GM12878 (cell line): ENCODE data around the gene HOXB6. TPM values are rescaled to one million over a fixed set of nuclear protein-coding genes. Genes with fewer than 3 reads are reported as not detected.
A peak's percentile ranks its signal among the peaks of the same experiment; 100 is the strongest.

ENCODE experiments used
- CHD2 ChIP-seq: IDR thresholded peaks from 2 replicates; pipeline ENCODE4 v1.6.1; 2011; ENCODE audit warnings: low read depth, low read length, improper control_type of control experiment, borderline replicate concordance
- CREB1 ChIP-seq: IDR thresholded peaks from 2 replicates; pipeline ENCODE4 v1.6.1; 2012; ENCODE audit warnings: low read depth, mild to moderate bottlenecking, inconsistent platforms
- ESRRA ChIP-seq: IDR thresholded peaks from 2 replicates; pipeline ENCODE4 v1.6.1; 2012; ENCODE audit warnings: mild to moderate bottlenecking, low read length, improper control_type of control experiment
- FOS ChIP-seq: IDR thresholded peaks from 3 replicates; pipeline ENCODE4 v1.6.1; 2011; ENCODE audit warnings: borderline replicate concordance; ENCODE audit not compliant: insufficient read length; ENCODE audit errors: extremely low read depth
- GATAD2B ChIP-seq: fragments of 450-650 bp; conservative IDR thresholded peaks from 2 replicates; pipeline ENCODE4 v1.6.1; 2017; ENCODE audit warnings: low read depth, mild to moderate bottlenecking, moderate library complexity
- IRF4 ChIP-seq: IDR thresholded peaks from 2 replicates; pipeline ENCODE4 v1.6.1; 2011; ENCODE audit warnings: low read depth, low read length
- KAT2A ChIP-seq: conservative IDR thresholded peaks from 2 replicates; pipeline ENCODE4 v1.6.1; 2011; ENCODE audit warnings: low read depth, low read length; ENCODE audit not compliant: control insufficient read depth
- LARP7 ChIP-seq: fragments of 450-650 bp; IDR thresholded peaks from 2 replicates; pipeline ENCODE4 v1.6.1; 2017; ENCODE audit warnings: mild to moderate bottlenecking
- MEF2B ChIP-seq: fragments of 450-650 bp; IDR thresholded peaks from 2 replicates; pipeline ENCODE4 v1.6.1; 2018; ENCODE audit warnings: mild to moderate bottlenecking, moderate library complexity; ENCODE audit not compliant: partially characterized antibody, poor library complexity, severe bottlenecking
- RFX5 ChIP-seq: IDR thresholded peaks from 2 replicates; pipeline ENCODE4 v1.6.1; 2011; ENCODE audit warnings: low read depth, low read length, improper control_type of control experiment
- RUNX3 ChIP-seq: IDR thresholded peaks from 2 replicates; pipeline ENCODE4 v1.6.1; 2012; ENCODE audit warnings: low read length, inconsistent platforms
- STAT3 ChIP-seq: IDR thresholded peaks from 2 replicates; pipeline ENCODE4 v1.6.1; 2011; ENCODE audit warnings: low read depth, low read length, improper control_type of control experiment
- SUPT20H ChIP-seq: IDR thresholded peaks from 2 replicates; pipeline ENCODE4 v1.6.1; 2011; ENCODE audit warnings: low read depth, mild to moderate bottlenecking, low read length, moderate library complexity, borderline replicate concordance; ENCODE audit not compliant: control insufficient read depth
- ZNF217 ChIP-seq: fragments of 450-650 bp; IDR thresholded peaks from 2 replicates; pipeline ENCODE4 v1.6.1; 2017; ENCODE audit warnings: antibody characterized with exemption, mild to moderate bottlenecking
- polyA plus RNA-seq, 11 experiments: library from polyadenylated mRNA; depleted of rRNA in 4 of 11; unstranded in 6 of 11; stranded (reverse) in 5 of 11; fragments of >200 nt; fragmentation: Nextera tagmentation in 4 of 11; fragmentation: Illumina TruSeq in 1 of 11; extraction: Ambion mirVana in 4 of 11; extraction: Trizol in 1 of 11; gene quantifications; 1 replicate in 1 of 11; 2 replicates in 10 of 11; pipeline versions ENCODE4 v1.2.1 to v1.2.3, GENCODE V29; 2011 to 2016; ENCODE audit warnings: inconsistent platforms in 2 of 11, missing spikeins in 2 of 11, low read depth in 1 of 11
- total RNA-seq, 4 experiments: library from RNA; depleted of rRNA in 3 of 4; stranded (reverse); fragments of >200 nt in 3 of 4; fragmentation: Illumina TruSeq in 1 of 4; extraction: Trizol in 1 of 4; gene quantifications; 2 replicates each; pipeline versions ENCODE4 v1.2.1 to v1.2.3, GENCODE V29; 2013 to 2021
- TF ChIP-seq, protein P1 (sequence below): fragments of 450-650 bp; IDR thresholded peaks from 2 replicates; pipeline ENCODE4 v1.6.1; 2018; ENCODE audit warnings: borderline replicate concordance, mild to moderate bottlenecking; ENCODE audit not compliant: partially characterized antibody
- TF ChIP-seq, protein P2 (sequence below): fragments of 450-650 bp; IDR thresholded peaks from 2 replicates; pipeline ENCODE4 v1.6.1; 2017; ENCODE audit warnings: low read depth, mild to moderate bottlenecking, moderate library complexity
- TF ChIP-seq, protein P3 (sequence below): fragments of 450-650 bp; IDR thresholded peaks from 2 replicates; pipeline ENCODE4 v1.6.1; 2016; ENCODE audit warnings: mild to moderate bottlenecking, moderate library complexity, borderline replicate concordance
- TF ChIP-seq, protein P4 (sequence below): fragments of 450-650 bp; IDR thresholded peaks from 2 replicates; pipeline ENCODE4 v1.6.1; 2016; ENCODE audit warnings: mild to moderate bottlenecking

HOXB6 gene
- total and polyA plus RNA-seq, 10 of the 15 experiments (the other 5 are each of a cell fraction or from before 2014, with no cell fraction given): 0.04 to 0.51 (median 0.09) TPM; not detected in 2

DNA sequence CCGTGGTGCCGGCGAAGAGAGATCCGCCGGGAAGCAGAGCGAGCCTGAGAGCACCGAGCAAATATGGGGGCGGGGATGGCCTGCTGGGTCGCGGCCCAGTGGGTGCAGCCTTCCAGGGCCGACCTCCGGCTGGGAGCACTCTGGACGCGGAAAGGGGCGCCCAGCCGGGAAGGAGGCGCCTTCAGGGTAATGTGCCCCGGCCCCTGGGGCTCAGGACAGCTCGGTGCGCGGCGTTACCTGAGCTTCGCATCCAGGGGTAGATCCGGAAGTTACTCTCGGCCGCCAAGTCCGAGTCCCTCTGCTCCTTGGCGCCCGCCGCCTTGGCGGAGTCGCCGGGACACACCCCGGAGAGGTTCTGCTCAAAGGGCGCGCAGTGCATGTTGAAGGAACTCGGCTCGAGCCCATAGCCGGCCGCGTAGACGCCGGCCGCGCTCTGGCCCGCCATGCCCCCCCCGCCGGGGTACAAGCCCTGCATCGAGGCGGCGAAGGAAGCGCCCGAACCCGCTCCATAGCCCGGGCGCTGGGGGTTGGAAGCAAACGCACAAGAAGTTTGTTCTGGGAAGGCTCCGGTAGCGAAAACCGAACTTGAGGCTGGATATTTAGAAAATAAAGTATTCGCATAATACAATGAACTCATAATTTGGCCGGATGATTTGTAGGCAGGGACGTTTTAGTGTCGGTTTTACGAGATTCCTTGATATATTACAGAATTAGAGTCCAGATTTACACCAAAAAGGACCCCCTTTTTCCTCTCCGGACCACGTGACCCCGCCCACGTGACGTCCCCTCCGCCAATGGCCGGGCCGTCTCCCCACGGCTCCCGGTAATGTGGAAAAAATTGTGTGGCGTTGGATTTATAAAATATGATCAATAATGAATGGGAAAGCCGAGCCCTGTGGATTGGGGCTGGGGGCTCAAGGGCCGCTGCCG lies 5.8 kb upstream of the HOXB6 start, which contains the start of gene HOXB7 (continued):
- TF ChIP-seq KAT2A (no peak), LARP7 (peak; percentile 56; the same call in 1 of the 2 replicates), CREB1 (no peak), MEF2B (peak; percentile 75), SUPT20H (no peak), FOS (peak; percentile 67), ZNF217 (no peak), RUNX3 (no peak), GATAD2B (peak; percentile 83), CHD2 (0 out of 2 replicates have a peak, but pooled peaks have one; percentile 23), STAT3 (no peak), RFX5 (no peak), IRF4 (no peak), ESRRA (no peak)
- TF ChIP-seq, protein P1, sequence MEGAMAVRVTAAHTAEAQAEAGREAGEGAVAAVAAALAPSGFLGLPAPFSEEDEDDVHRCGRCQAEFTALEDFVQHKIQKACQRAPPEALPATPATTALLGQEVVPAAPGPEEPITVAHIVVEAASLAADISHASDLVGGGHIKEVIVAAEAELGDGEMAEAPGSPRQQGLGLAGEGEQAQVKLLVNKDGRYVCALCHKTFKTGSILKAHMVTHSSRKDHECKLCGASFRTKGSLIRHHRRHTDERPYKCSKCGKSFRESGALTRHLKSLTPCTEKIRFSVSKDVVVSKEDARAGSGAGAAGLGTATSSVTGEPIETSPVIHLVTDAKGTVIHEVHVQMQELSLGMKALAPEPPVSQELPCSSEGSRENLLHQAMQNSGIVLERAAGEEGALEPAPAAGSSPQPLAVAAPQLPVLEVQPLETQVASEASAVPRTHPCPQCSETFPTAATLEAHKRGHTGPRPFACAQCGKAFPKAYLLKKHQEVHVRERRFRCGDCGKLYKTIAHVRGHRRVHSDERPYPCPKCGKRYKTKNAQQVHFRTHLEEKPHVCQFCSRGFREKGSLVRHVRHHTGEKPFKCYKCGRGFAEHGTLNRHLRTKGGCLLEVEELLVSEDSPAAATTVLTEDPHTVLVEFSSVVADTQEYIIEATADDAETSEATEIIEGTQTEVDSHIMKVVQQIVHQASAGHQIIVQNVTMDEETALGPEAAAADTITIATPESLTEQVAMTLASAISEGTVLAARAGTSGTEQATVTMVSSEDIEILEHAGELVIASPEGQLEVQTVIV: no peak
- TF ChIP-seq, protein P2, sequence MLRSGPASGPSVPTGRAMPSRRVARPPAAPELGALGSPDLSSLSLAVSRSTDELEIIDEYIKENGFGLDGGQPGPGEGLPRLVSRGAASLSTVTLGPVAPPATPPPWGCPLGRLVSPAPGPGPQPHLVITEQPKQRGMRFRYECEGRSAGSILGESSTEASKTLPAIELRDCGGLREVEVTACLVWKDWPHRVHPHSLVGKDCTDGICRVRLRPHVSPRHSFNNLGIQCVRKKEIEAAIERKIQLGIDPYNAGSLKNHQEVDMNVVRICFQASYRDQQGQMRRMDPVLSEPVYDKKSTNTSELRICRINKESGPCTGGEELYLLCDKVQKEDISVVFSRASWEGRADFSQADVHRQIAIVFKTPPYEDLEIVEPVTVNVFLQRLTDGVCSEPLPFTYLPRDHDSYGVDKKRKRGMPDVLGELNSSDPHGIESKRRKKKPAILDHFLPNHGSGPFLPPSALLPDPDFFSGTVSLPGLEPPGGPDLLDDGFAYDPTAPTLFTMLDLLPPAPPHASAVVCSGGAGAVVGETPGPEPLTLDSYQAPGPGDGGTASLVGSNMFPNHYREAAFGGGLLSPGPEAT: peak; percentile 63
- TF ChIP-seq, protein P3, sequence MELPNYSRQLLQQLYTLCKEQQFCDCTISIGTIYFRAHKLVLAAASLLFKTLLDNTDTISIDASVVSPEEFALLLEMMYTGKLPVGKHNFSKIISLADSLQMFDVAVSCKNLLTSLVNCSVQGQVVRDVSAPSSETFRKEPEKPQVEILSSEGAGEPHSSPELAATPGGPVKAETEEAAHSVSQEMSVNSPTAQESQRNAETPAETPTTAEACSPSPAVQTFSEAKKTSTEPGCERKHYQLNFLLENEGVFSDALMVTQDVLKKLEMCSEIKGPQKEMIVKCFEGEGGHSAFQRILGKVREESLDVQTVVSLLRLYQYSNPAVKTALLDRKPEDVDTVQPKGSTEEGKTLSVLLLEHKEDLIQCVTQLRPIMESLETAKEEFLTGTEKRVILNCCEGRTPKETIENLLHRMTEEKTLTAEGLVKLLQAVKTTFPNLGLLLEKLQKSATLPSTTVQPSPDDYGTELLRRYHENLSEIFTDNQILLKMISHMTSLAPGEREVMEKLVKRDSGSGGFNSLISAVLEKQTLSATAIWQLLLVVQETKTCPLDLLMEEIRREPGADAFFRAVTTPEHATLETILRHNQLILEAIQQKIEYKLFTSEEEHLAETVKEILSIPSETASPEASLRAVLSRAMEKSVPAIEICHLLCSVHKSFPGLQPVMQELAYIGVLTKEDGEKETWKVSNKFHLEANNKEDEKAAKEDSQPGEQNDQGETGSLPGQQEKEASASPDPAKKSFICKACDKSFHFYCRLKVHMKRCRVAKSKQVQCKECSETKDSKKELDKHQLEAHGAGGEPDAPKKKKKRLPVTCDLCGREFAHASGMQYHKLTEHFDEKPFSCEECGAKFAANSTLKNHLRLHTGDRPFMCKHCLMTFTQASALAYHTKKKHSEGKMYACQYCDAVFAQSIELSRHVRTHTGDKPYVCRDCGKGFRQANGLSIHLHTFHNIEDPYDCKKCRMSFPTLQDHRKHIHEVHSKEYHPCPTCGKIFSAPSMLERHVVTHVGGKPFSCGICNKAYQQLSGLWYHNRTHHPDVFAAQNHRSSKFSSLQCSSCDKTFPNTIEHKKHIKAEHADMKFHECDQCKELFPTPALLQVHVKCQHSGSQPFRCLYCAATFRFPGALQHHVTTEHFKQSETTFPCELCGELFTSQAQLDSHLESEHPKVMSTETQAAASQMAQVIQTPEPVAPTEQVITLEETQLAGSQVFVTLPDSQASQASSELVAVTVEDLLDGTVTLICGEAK: peak; percentile 49; the same call in 1 of the 2 replicates
- TF ChIP-seq, protein P4, sequence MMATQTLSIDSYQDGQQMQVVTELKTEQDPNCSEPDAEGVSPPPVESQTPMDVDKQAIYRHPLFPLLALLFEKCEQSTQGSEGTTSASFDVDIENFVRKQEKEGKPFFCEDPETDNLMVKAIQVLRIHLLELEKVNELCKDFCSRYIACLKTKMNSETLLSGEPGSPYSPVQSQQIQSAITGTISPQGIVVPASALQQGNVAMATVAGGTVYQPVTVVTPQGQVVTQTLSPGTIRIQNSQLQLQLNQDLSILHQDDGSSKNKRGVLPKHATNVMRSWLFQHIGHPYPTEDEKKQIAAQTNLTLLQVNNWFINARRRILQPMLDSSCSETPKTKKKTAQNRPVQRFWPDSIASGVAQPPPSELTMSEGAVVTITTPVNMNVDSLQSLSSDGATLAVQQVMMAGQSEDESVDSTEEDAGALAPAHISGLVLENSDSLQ: no peak
